Trophoblast cell (in vitro differentiated cells and primary cell): ENCODE measurements around the gene BRD7.
A peak's percentile ranks its signal among the peaks of the same experiment; 100 is the strongest.

Experiments
- DNase-seq, 2 donors: peaks; one replicate each; pipeline ENCODE4 v3.0.0-alpha.2; 2016
- H2AFZ ChIP-seq: 2 replicates; pipeline ENCODE4 v1.6.1; 2013; ENCODE audit warnings: low read length, moderate library complexity, mild to moderate bottlenecking; ENCODE audit not compliant: insufficient read depth, poor library complexity
- H2AK5ac ChIP-seq: 2 replicates; pipeline ENCODE4 v1.6.1; 2013; ENCODE audit warnings: mild to moderate bottlenecking, low read length
- H2BK120ac ChIP-seq: 2 replicates; pipeline ENCODE4 v1.6.1; 2013; ENCODE audit warnings: low read length, mild to moderate bottlenecking, moderate library complexity; ENCODE audit not compliant: insufficient read depth, poor library complexity
- H2BK12ac ChIP-seq: 2 replicates; pipeline ENCODE4 v1.6.1; 2013; ENCODE audit warnings: mild to moderate bottlenecking, low read length, moderate library complexity
- H2BK5ac ChIP-seq: 2 replicates; pipeline ENCODE4 v1.6.1; 2013; ENCODE audit warnings: low read length, low read depth, moderate library complexity, mild to moderate bottlenecking; ENCODE audit not compliant: poor library complexity
- H3K14ac ChIP-seq: 2 replicates; pipeline ENCODE4 v1.6.1; 2013; ENCODE audit warnings: mild to moderate bottlenecking, low read length
- H3K18ac ChIP-seq: 2 replicates; pipeline ENCODE4 v1.6.1; 2013; ENCODE audit warnings: mild to moderate bottlenecking, low read length
- H3K23ac ChIP-seq: 2 replicates; pipeline ENCODE4 v1.6.1; 2013; ENCODE audit warnings: low read length
- H3K27ac ChIP-seq: 2 replicates; pipeline ENCODE4 v1.5.1; 2013; ENCODE audit warnings: low read depth, mild to moderate bottlenecking, inconsistent platforms, low read length, moderate library complexity
- H3K27me3 ChIP-seq: 2 replicates; pipeline ENCODE4 v1.6.1; 2013; ENCODE audit warnings: inconsistent platforms, mild to moderate bottlenecking, low read length, moderate library complexity; ENCODE audit not compliant: insufficient read depth
- H3K36me3 ChIP-seq, 2 experiments: 1 replicate in 1 of 2; 2 replicates in 1 of 2; pipeline ENCODE4 v1.6.1; 2013; ENCODE audit warnings: low read length in 2 of 2, mild to moderate bottlenecking in 2 of 2, moderate library complexity in 1 of 2; ENCODE audit not compliant: insufficient read depth in 2 of 2, control insufficient read depth in 1 of 2
- H3K4ac ChIP-seq: 2 replicates; pipeline ENCODE4 v1.6.1; 2013; ENCODE audit warnings: low read depth, mild to moderate bottlenecking, low read length, moderate library complexity
- H3K4me1 ChIP-seq, 2 experiments: 1 replicate in 1 of 2; 2 replicates in 1 of 2; pipeline ENCODE4 v1.6.1; 2013; ENCODE audit warnings: low read length in 2 of 2, mild to moderate bottlenecking in 2 of 2, moderate library complexity in 1 of 2; ENCODE audit not compliant: insufficient read depth in 2 of 2, control insufficient read depth in 1 of 2
- H3K4me2 ChIP-seq: 2 replicates; pipeline ENCODE4 v1.6.1; 2013; ENCODE audit warnings: inconsistent platforms, mild to moderate bottlenecking, low read length, moderate library complexity
- H3K4me3 ChIP-seq: 2 replicates; pipeline ENCODE4 v1.5.1; 2013; ENCODE audit warnings: mild to moderate bottlenecking, low read depth, low read length, inconsistent platforms
- H3K79me1 ChIP-seq: one replicate; pipeline ENCODE4 v1.6.1; 2013; ENCODE audit warnings: low read length
- H3K79me2 ChIP-seq: 2 replicates; pipeline ENCODE4 v1.6.1; 2013; ENCODE audit warnings: low read length, mild to moderate bottlenecking; ENCODE audit not compliant: control insufficient read depth, insufficient read depth, poor library complexity
- H3K9ac ChIP-seq: 2 replicates; pipeline ENCODE4 v1.6.1; 2013; ENCODE audit warnings: mild to moderate bottlenecking, low read length
- H3K9me3 ChIP-seq: 2 replicates; pipeline ENCODE4 v1.6.1; 2013; ENCODE audit warnings: low read depth, mild to moderate bottlenecking, control low read depth, inconsistent platforms, low read length; ENCODE audit not compliant: insufficient read depth
- H4K12ac ChIP-seq: 2 replicates; pipeline ENCODE4 v1.6.1; 2013; ENCODE audit warnings: low read depth, mild to moderate bottlenecking, low read length, moderate library complexity
- H4K8ac ChIP-seq: 2 replicates; pipeline ENCODE4 v1.6.1; 2013; ENCODE audit warnings: low read depth, mild to moderate bottlenecking, low read length, moderate library complexity
- H4K91ac ChIP-seq: one replicate; pipeline ENCODE4 v1.6.1; 2013; ENCODE audit warnings: low read depth, mild to moderate bottlenecking, low read length, moderate library complexity
- WGBS: extraction: QIAGEN DNeasy Blood & Tissue Kit; methylation state at CpG from one replicate; pipeline ENCODE4 v1.1.7; 2013; ENCODE audit warnings: missing lambda C conversion rate; ENCODE audit not compliant: insufficient read length, insufficient coverage; ENCODE audit errors: extremely low coverage; 5-methylcytosine and 5-hydroxymethylcytosine counted together

The BRD7 gene

DNA sequence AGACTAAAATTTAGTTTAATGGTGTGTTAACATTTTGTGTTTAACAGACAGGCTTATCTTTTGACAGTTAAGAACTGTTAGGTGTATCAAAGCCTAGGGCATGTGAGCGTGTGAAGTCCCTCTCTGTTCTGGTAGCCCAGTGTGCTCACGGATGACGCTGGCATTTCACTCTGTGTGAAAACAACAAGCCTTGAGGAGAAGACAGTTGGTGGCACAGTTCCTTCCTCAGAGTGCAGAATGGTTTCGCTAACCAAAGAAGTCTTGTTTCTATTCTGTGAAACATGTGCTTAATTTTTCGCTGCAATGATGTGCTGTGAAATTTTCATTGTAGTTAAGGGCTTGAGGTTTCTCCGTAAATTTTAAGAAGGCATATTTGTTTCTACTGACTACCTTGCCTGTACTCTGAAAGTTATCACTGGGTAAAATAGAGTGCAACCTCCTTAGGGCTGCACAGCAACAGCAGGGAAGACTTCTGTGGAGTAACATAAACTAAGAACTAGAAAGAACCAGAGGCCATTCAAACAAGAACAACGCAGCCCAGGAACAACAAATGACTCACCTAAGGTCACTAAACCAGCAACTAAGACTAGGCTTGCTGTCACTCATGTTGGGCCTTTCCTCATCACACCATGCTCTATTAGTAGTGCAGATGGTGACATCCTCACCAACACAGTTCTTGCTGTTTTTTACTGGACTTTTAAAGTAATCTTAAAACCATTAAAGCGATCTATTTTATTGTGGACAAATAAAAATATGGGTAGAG, 33.4 kb downstream of the BRD7 start:
- no peak overlapping the region for H4K8ac ChIP-seq
- H4K12ac ChIP-seq = no peak overlapping the region
- peak; percentile 38 to 55 for DNase-seq
- no peaks in the 10 kb centered on the region for H3K9me3 ChIP-seq
- H2BK120ac ChIP-seq = no peak overlapping the region
- H3K18ac ChIP-seq = no peak overlapping the region
- H3K4me3 ChIP-seq = no peak overlapping the region
- H3K4me1 ChIP-seq = no peaks in the 10 kb centered on the region
- peaks cover 9 to 20% of the 10 kb centered on the region in 2 experiments for H3K36me3 ChIP-seq
- H3K4me2 ChIP-seq = no peak overlapping the region
- WGBS = no CpG with 5 or more reads among the region's 8 CpGs
- H3K79me1 ChIP-seq = peaks cover 3% of the 10 kb centered on the region
- no peaks in the 10 kb centered on the region for H3K79me2 ChIP-seq
- H3K23ac ChIP-seq = no peak overlapping the region
- no peak overlapping the region for H3K9ac ChIP-seq
- no peak overlapping the region for H2AK5ac ChIP-seq
- H3K27ac ChIP-seq = no peak overlapping the region
- H2AFZ ChIP-seq = no peak overlapping the region
- no peaks in the 10 kb centered on the region for H3K27me3 ChIP-seq
- no peak overlapping the region for H3K14ac ChIP-seq
- no peak overlapping the region for H2BK12ac ChIP-seq
- H3K4ac ChIP-seq = no peak overlapping the region
- no peak overlapping the region for H2BK5ac ChIP-seq
- H4K91ac ChIP-seq = no peak overlapping the region

DNA sequence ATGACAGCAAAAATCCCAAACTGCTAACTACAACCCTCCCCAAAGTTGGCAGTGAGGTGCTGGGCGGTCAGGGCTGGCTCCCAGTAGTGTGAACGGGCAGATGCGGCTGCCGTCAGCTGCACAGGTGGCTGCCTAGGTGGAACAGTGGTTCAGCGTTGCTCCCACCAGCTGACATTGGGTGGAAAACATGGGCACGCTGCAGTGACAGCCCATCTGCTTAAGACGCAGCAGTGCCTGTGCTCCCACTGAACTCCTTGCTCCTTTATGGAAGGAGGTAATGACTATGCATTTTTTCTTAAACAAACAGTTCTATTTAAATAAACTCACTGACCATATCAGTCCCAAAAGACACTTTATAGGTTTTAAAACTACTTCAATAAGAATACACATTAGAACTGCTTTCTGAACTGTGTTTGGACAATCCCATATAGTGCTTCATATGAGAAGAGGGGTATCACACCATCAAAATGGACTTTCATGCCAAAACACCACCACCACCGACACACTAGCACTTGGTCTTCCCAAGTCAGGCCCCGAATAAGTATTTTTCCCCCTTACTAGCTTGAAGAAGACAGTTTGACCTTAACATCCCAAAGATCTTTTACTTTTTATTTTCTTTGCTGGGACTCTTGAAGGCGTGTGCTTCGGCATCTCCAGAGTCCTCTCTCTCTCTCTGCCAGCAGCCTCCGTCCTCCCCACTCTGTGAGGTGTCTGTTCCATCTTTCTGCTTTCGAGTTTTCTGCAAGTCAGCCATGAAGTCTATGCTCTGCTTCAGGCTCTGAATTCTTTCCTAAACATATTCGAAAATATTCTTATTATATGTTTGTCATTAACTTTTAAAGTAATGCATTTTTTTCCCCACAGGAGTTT, 34.4 kb downstream of the BRD7 start:
- no peak for DNase-seq
- Histone ChIP-seq H2BK5ac (no peak overlapping the region), H3K27ac (no peak overlapping the region), H3K14ac (peak overlapping the region; percentile 2), H4K91ac (no peak overlapping the region), H4K12ac (no peak overlapping the region), H3K4me3 (no peak overlapping the region), H3K9me3 (no peaks in the 10 kb centered on the region), H3K4me1 (no peaks in the 10 kb centered on the region), H3K79me2 (no peaks in the 10 kb centered on the region), H3K23ac (no peak overlapping the region), H3K27me3 (no peaks in the 10 kb centered on the region), H3K4ac (no peak overlapping the region), H2BK120ac (no peak overlapping the region), H4K8ac (peak overlapping the region; percentile 4), H3K9ac (no peak overlapping the region), H3K18ac (peak overlapping the region; percentile 7), H2AFZ (no peak overlapping the region), H2BK12ac (no peak overlapping the region), H3K79me1 (peaks cover 3% of the 10 kb centered on the region), H2AK5ac (no peak overlapping the region), H3K4me2 (no peak overlapping the region), H3K36me3 (peaks cover 12 to 22% of the 10 kb centered on the region in 2 experiments)
- WGBS = no CpG with 5 or more reads among the region's 14 CpGs

DNA sequence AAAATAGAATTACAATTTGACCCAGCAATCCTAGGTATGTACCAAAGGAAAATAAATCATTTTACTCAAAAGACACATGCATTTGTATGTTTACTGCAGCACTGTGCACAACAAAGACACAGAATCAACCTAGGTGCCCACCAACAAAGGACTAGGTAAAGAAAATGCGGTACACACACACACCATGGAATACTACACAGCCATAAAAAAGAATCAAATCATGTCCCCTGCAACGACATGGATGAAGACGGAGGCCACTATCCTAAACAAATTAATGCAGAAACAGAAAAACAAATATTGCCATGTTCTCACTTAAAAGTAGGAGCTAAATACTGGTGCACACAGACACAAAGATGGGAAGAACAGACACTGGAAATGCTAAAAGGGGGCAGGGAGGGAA, 36.2 kb downstream of the BRD7 start:
- Histone ChIP-seq H2AFZ (no peak overlapping the region), H2BK5ac (no peak overlapping the region), H3K18ac (no peak overlapping the region), H2BK12ac (no peak overlapping the region), H3K23ac (no peak overlapping the region), H3K27ac (no peak overlapping the region), H3K36me3 (peaks cover 14 to 21% of the 10 kb centered on the region in 2 experiments), H3K79me1 (peaks cover 3% of the 10 kb centered on the region), H2AK5ac (no peak overlapping the region), H3K9ac (no peak overlapping the region), H3K9me3 (no peaks in the 10 kb centered on the region), H4K91ac (no peak overlapping the region), H3K4me3 (no peak overlapping the region), H3K4me2 (no peak overlapping the region), H3K4me1 (no peaks in the 10 kb centered on the region), H3K79me2 (no peaks in the 10 kb centered on the region), H2BK120ac (no peak overlapping the region), H3K14ac (no peak overlapping the region), H4K8ac (no peak overlapping the region), H4K12ac (no peak overlapping the region), H3K27me3 (no peaks in the 10 kb centered on the region), H3K4ac (no peak overlapping the region)
- WGBS = no CpG with 5 or more reads among the region's 3 CpGs
- DNase-seq = no peak

DNA sequence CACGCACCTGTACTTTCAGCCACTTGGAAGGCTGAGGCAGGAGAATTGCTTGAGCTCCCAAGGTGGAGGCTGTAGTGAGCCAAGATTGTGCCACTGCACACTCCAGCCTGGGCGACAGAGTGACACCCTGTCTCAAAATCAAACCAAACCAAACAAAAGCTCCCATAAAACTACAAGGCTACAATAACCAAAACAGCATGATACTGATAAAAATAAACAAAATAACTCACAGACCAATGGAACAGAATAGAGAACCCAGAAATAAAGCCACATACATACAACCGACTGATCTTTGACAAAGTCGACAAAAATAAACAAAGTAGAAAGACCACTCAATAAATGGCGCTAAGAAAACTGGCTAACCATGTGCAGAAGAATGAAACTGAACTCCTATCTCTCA, 37.2 kb downstream of the BRD7 start:
- Histone ChIP-seq H2AK5ac (no peak overlapping the region), H3K9me3 (no peaks in the 10 kb centered on the region), H3K4me3 (no peak overlapping the region), H2BK12ac (no peak overlapping the region), H3K18ac (peak overlapping the region; percentile 59), H2AFZ (no peak overlapping the region), H3K4me2 (no peak overlapping the region), H3K36me3 (peaks cover 16 to 25% of the 10 kb centered on the region in 2 experiments), H3K27me3 (no peaks in the 10 kb centered on the region), H3K4me1 (no peaks in the 10 kb centered on the region), H3K23ac (no peak overlapping the region), H3K9ac (no peak overlapping the region), H3K14ac (no peak overlapping the region), H4K8ac (no peak overlapping the region), H3K4ac (no peak overlapping the region), H3K79me2 (no peaks in the 10 kb centered on the region), H2BK120ac (no peak overlapping the region), H3K79me1 (peaks cover 3% of the 10 kb centered on the region), H4K12ac (no peak overlapping the region), H2BK5ac (no peak overlapping the region), H4K91ac (peak overlapping the region; percentile 47), H3K27ac (no peak overlapping the region)
- DNase-seq = no peak
- WGBS = no CpG with 5 or more reads among the region's 5 CpGs
